Measurements from ENCODE around the gene CCR9. TPM values are rescaled to one million over a fixed set of nuclear protein-coding genes. Genes with fewer than 3 reads are reported as not detected.

CCR9 gene
- total RNA-seq, 1 donor from 2014 or later = not detected

DNA sequence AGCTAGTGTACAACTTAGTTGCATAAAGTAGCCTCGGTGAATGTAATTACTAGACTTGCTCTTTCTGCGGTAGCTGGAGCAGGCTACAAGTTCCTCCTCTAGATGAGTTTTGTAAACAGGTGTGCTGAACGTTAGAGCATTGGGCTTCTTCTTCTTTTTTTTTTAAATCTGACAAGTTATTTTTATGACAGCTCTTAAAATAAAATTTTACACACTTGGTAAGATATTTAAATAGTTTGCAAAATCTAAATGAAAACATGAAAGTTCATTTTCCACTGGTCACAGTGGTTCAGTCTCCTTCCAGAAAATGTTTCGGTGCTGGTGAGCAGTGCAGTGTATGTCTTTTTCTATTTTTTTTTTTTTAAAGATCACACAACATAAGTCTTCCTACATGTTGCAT, 3.0 kb downstream of the CCR9 start:
- TF ChIP-seq CTCF (IDR thresholded peaks at IDR 0.05; ENCODE audit: unreplicated experiment) = no peak
- no peak for DNase-seq (ENCODE audit: low spot score, unreplicated experiment)
- Mint-ChIP-seq H3K27me3 (peaks cover 9% of the 10 kb centered on the region), H3K9me3 (ENCODE audit: low read depth) (no peaks in the 10 kb centered on the region), H3K27ac (no peak overlapping the region), H3K4me3 (ENCODE audit: low read depth) (no peak overlapping the region), H3K36me3 (ENCODE audit: insufficient read depth) (no peaks in the 10 kb centered on the region), H3K4me1 (ENCODE audit: low read depth) (no peaks in the 10 kb centered on the region)

GRCh38 chr3:45890405-45890804, 4.1 kb downstream of the CCR9 start:
- no peak for DNase-seq (ENCODE audit: low spot score, unreplicated experiment)
- peaks cover 3% of the 10 kb centered on the region for H3K27me3 Mint-ChIP-seq
- TF ChIP-seq CTCF (IDR thresholded peaks at IDR 0.05; ENCODE audit: unreplicated experiment) = no peak
- no peaks in the 10 kb centered on the region for H3K36me3 Mint-ChIP-seq (ENCODE audit: insufficient read depth)
- H3K27ac Mint-ChIP-seq = no peak overlapping the region
- no peak overlapping the region for H3K4me3 Mint-ChIP-seq (ENCODE audit: low read depth)
- H3K9me3 Mint-ChIP-seq (ENCODE audit: low read depth) = no peaks in the 10 kb centered on the region
- no peaks in the 10 kb centered on the region for H3K4me1 Mint-ChIP-seq (ENCODE audit: low read depth)

DNA sequence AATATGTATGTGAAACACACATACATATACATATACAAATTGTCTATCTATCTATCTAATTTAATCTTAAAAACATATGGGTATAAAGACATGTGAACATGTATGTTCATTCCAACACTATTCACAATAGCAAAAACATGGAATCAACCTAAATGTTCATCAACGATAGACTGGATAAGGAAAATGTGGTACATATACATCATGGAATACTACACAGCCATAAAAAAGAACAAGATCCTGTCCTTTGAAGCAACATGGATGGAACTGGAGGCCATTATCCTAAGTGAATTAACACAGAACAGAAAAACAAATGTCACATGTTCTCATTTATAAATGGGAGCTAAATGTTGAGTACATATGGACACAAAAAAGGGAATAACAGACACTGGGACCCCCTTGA, 5.8 kb downstream of the CCR9 start:
- Mint-ChIP-seq H3K27me3 (peaks cover 3% of the 10 kb centered on the region), H3K9me3 (ENCODE audit: low read depth) (no peaks in the 10 kb centered on the region), H3K4me3 (ENCODE audit: low read depth) (no peak overlapping the region), H3K27ac (no peak overlapping the region), H3K4me1 (ENCODE audit: low read depth) (no peaks in the 10 kb centered on the region), H3K36me3 (ENCODE audit: insufficient read depth) (no peaks in the 10 kb centered on the region)
- no peak for DNase-seq (ENCODE audit: low spot score, unreplicated experiment)
- no peak for TF ChIP-seq CTCF (IDR thresholded peaks at IDR 0.05; ENCODE audit: unreplicated experiment)

- Mint-ChIP-seq H3K9me3 (ENCODE audit: low read depth) (no peaks in the 10 kb centered on the region), H3K36me3 (ENCODE audit: insufficient read depth) (no peaks in the 10 kb centered on the region), H3K27ac (no peak overlapping the region), H3K4me1 (ENCODE audit: low read depth) (no peaks in the 10 kb centered on the region), H3K27me3 (peaks cover 8% of the 10 kb centered on the region), H3K4me3 (ENCODE audit: low read depth) (no peak overlapping the region)
- no peak for TF ChIP-seq CTCF (IDR thresholded peaks at IDR 0.05; ENCODE audit: unreplicated experiment)
- DNase-seq (ENCODE audit: low spot score, unreplicated experiment) = no peak
These were observed 7.7 kb downstream of the CCR9 start for GRCh38 chr3:45894015-45894414.

- no peaks in the 10 kb centered on the region for H3K36me3 Mint-ChIP-seq (ENCODE audit: insufficient read depth)
- H3K9me3 Mint-ChIP-seq (ENCODE audit: low read depth) = no peaks in the 10 kb centered on the region
- no peaks in the 10 kb centered on the region for H3K4me1 Mint-ChIP-seq (ENCODE audit: low read depth)
- H3K27me3 Mint-ChIP-seq = peaks cover 8% of the 10 kb centered on the region
- DNase-seq (ENCODE audit: low spot score, unreplicated experiment) = no peak
- H3K4me3 Mint-ChIP-seq (ENCODE audit: low read depth) = no peak overlapping the region
- no peak overlapping the region for H3K27ac Mint-ChIP-seq
- TF ChIP-seq CTCF (IDR thresholded peaks at IDR 0.05; ENCODE audit: unreplicated experiment) = no peak
These were observed 9.5 kb downstream of the CCR9 start for GRCh38 chr3:45895686-45896468.
